K562 (cell line): ENCODE results near the gene DIMT1. TPM values are rescaled to one million over a fixed set of nuclear protein-coding genes. Genes with fewer than 3 reads are reported as not detected.

Experiments
- CHD7 ChIP-seq: fragments of 200-600 bp; sonication (generic); IDR thresholded peaks from one replicate; pipeline ENCODE4 v1.6.1; 2012; ENCODE audit warnings: mild to moderate bottlenecking, low read depth, low read length, inconsistent platforms
- NKRF ChIP-seq: fragments of 450-650 bp; IDR thresholded peaks from 2 replicates; pipeline ENCODE4 v1.6.1; 2016; ENCODE audit warnings: borderline replicate concordance
- POLR3A ChIP-seq: IDR thresholded peaks from 2 replicates; pipeline ENCODE4 v1.6.1; 2011; ENCODE audit warnings: borderline replicate concordance, mild to moderate bottlenecking, moderate library complexity; ENCODE audit not compliant: insufficient read length, insufficient read depth; ENCODE audit errors: extremely low read depth
- SREBF1 ChIP-seq: fragments of 150-350 bp; IDR thresholded peaks from 2 replicates; pipeline ENCODE4 v1.6.1; 2014; ENCODE audit warnings: antibody characterized with exemption, low read depth, low read length, borderline replicate concordance
- TRIM25 ChIP-seq: fragments of 450-650 bp; IDR thresholded peaks from 2 replicates; pipeline ENCODE4 v1.7.0; 2016; ENCODE audit warnings: borderline replicate concordance
- ZNF282 ChIP-seq: sonication (generic); formaldehyde crosslinking; IDR thresholded peaks from 2 replicates; pipeline ENCODE4 v1.8.1; 2023; ENCODE audit warnings: missing genetic modification reagents
- ZNF586 ChIP-seq: fragments of 450-650 bp; formaldehyde crosslinking; conservative IDR thresholded peaks from 2 replicates; pipeline ENCODE4 v1.4.0; 2020; ENCODE audit warnings: mild to moderate bottlenecking, moderate library complexity
- ZNF740 ChIP-seq, 3 experiments: fragments of 200-800 bp in 1 of 3; sonication (Bioruptor generic) in 1 of 3; sonication (generic) in 1 of 3; formaldehyde crosslinking in 1 of 3; IDR thresholded peaks; 2 replicates each; pipeline versions ENCODE4 v1.6.1 to v1.8.0; 2016 to 2022; ENCODE audit warnings: mild to moderate bottlenecking in 2 of 3, missing compliant biosample characterization in 2 of 3, missing genetic modification characterization in 2 of 3, missing genetic modification reagents in 1 of 3
- polyA plus RNA-seq, 8 experiments: library from polyadenylated mRNA; depleted of rRNA in 4 of 8; stranded (reverse) in 5 of 8; unstranded in 3 of 8; fragments of >200 nt; fragmentation: Nextera tagmentation in 2 of 8; fragmentation: Illumina TruSeq in 1 of 8; extraction: Ambion mirVana in 2 of 8; extraction: Trizol in 1 of 8; gene quantifications; 2 replicates each; pipeline versions ENCODE4 v1.2.1 to v1.2.3, GENCODE V29; 2011 to 2014; ENCODE audit warnings: inconsistent platforms in 1 of 8, missing spikeins in 1 of 8
- total RNA-seq, 7 experiments: library from RNA; depleted of rRNA in 6 of 7; stranded (reverse); fragments of >200 nt in 6 of 7; fragmentation: Illumina TruSeq in 2 of 7; extraction: Trizol in 2 of 7; gene quantifications; 2 replicates each; pipeline versions ENCODE4 v1.2.1 to v1.2.3, GENCODE V29; 2011 to 2021; ENCODE audit warnings: low replicate concordance in 1 of 7

The DIMT1 gene
- total and polyA plus RNA-seq, 9 of the 15 experiments (the other 6 are each of a cell fraction or from before 2014, with no cell fraction given), result 28.9 to 85.3 (median 54.1) TPM

GRCh38 chr5:62412549-62413329, 9.0 kb upstream of the DIMT1 start, which contains the start of gene IPO11 (continued):
- TF ChIP-seq TRIM25, result no peak
- TF ChIP-seq ZNF740 (CRISPR knock-in tag; IDR thresholded peaks at IDR 0.05), result no peak
- TF ChIP-seq ZNF740 (tag; IDR thresholded peaks at IDR 0.05), result no peak
- peak; percentile 98 for TF ChIP-seq NKRF
- TF ChIP-seq POLR3A, result no peak
- no peak for TF ChIP-seq ZNF586 (CRISPR knock-in tag)
- TF ChIP-seq CHD7, result no peak
- no peak for TF ChIP-seq ZNF282 (CRISPR knock-in tag)
- TF ChIP-seq SREBF1, result no peak
